Measurements from ENCODE around the gene ANK3.
A peak's percentile ranks its signal among the peaks of the same experiment; 100 is the strongest.
"Not testable (repeated sequence)": the region's sequence is repeated elsewhere in the genome, so short reads cannot be mapped to it uniquely, and the experiment has no call there.

ANK3 gene

DNA sequence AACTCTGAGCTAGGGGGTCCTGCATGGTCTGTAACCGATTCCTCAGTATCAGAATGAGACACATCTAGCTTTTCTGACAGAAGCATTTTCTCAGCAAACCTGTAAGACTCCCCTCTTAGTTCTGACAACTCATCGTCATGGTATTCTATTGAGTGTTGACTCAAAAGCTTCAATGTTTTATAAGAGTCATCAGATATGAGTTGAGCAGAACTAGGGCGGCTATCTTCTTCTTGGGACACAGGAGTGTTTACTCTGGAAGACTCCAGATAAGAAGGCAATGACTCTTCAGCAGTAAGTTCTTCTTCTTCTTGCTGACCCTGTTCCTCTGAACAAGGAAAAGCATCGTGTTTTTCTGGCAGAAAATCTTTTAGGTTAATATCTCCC lies 316.3 kb downstream of the ANK3 start:
- no peak for DNase-seq

DNA sequence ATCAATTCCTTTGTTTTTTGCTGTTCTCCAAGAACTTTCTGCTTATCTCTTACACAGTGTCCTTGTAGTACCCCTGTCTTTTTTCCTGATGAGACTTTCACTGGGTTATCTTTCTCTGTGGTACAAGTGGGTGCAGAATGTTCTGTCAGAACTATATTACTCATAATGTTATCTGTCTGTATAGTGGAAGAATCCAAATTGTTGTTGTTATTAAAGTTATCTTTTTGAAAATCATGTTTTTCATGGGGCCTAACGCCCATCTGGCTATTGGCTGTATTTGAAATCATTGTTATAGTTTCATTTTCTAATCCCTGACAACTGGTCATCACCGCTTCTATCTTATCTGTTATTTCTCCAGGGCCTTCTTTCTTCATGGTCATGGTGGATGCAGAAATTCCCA lies 320.4 kb downstream of the ANK3 start:
- DNase-seq = no peak

DNA sequence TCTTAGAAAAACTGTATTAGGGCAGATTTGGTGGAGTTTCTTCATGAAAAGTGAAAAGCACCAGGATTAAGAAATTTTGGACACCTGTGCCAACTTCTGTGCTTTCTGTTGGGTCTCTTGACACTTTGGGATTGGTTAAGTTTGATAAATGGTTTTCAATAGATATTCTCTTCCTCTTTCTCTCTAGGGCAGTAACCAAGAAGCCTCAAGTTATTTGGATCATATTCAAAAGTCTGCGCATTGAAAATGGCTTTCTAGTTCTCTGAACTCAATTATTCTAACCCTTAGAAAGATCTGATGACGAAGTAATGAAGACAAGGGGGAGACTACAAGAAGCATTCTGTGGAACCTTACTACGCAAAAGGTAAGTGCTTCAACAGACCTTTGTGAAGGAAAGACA lies 339.3 kb downstream of the ANK3 start:
- DNase-seq = no peak

DNA sequence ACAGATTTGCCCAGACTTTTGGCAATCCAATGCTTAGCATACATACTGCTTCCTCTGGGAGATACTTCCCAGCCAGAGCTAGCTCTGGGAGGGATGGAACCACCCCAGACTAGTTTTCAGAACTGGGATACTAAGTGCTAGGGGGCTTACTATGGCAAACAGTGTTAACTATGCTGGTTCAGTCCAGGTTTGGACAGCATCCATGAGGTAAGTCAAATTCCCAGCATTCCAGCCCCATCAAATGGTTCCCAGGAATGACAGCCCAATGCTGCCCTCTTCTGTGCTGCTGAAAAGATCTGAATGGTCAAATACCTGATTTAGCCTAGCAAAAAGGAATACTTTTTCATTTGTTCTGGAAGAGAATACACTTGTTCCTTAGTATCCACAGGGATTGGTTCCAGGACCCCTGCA lies 341.6 kb downstream of the ANK3 start:
- DNase-seq = peak in 1 of 2 experiments; percentile 1

DNA sequence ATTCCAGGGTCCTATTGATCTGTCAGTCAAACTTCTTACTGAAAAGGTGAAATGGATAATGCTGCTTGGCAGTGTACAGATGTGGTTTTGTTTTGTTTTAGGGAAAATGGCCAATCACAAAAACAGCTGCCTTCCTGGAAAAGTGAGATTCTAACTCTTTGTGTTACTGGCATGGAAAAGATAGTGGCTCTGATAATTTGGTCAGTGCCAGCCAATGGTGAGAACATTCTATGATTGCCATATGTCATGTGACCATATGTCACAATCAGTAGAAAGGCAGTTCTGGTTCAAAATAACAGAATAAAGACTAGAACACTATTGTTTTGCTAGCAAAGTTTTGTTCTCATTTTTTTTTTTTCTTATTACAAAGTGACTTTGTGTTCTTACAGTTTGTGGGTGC lies 344.1 kb downstream of the ANK3 start:
- no peak for DNase-seq

DNA sequence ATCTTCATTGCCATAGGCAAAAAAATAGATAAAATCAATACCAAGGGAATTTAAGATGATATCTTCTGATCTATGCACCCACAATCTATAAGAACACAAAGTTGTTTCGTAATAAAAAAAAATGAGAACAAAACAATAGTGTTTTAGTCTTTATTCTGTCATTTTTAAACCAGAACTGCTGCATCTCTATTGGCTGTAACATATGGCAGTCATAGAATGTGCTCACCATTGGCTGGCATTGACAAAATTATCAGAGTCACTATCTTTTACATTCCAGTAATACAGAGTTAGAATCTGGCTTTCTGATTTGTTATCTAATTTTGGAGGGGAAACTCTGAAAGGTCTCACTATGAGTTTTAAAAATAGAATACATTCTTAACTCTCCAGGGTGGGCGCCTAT lies 344.7 kb downstream of the ANK3 start:
- no peak for DNase-seq

DNA sequence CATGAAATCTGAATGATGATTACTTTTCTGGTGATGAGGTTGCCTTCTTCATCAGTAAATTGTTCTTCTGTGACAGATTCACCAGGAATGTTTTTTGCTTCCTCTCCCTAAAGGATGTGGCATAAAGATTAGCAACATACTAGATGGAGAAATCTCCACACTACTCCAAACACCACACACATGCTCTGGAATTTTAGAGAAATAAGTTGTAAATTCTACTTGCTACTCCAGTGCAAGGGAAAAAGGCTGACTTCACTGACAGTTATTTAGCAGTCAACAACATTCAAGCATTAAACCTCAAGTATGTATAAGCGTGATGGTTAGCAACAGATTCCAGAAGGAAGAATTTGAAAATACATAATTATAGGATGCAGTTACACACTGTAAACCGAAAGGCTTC lies 345.4 kb downstream of the ANK3 start:
- DNase-seq = no peak

DNA sequence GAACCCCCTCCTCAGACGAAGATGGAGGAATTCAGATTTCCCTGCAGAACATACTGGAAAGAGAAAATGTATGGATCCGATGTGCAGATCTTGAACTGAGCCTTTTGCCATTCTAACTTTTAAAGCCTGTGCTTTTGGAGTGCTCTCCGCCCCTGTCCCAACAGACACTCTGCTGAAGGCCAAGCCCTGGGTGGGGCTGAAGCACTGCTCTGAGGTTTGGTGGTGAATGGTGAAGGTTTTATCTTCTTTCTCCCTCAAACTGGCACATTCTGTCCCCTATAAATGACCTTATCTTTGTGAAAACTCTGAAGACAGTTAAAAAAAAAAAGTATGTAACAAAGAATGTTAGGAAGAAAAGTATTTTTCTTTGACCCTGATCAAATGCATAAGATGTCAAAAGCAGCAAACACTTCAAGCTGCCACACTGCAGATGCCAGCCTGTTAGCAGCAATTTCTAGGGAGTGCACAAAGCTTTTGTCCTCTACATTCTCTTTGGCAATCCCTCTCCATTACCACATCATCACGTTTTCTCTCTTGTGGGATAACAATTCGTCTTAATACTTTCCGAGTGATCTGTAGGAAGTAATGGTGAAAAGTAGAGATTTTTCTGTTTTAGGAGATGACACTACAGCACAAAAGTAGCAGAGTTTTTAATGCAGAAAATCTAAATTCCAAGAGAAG lies 346.0 kb downstream of the ANK3 start:
- DNase-seq = no peak

DNA sequence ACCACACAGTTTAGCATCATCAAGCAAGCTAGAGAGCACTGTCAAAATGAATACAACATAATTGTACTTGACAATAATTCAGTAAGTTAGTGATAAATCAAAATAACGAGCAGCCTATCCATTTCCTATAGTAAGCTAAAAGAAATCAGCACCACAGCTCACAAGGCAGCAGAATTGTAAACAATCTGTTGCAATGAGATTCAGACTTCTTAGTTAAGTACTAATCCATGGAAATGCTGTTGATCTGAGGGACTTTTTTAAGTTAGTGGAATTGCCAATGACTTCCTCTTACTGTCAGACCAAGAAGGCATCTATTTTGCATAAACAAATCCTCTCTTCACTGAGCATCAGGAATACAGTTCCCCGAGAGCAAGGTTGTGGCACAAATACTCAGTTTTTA lies 346.8 kb downstream of the ANK3 start:
- DNase-seq = no peak

DNA sequence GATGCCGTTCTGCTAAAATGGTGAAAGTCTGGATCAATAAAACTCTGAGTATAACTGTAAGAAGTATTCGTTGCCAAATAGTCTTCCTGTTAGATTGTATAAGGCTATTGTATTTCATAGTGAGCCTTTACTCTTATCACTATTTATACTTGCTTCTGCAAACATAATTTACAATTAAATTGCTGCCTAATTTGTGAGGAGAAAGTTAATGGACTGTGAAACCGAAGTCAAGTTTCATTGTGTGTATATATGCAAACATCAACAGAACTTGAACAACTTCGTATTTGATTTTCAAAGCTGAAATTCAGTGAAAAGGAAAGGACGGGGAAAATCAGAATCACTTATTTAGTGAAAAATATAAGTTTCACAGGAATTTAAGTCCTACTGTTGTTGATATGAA lies 347.4 kb downstream of the ANK3 start:
- no peak for DNase-seq

DNA sequence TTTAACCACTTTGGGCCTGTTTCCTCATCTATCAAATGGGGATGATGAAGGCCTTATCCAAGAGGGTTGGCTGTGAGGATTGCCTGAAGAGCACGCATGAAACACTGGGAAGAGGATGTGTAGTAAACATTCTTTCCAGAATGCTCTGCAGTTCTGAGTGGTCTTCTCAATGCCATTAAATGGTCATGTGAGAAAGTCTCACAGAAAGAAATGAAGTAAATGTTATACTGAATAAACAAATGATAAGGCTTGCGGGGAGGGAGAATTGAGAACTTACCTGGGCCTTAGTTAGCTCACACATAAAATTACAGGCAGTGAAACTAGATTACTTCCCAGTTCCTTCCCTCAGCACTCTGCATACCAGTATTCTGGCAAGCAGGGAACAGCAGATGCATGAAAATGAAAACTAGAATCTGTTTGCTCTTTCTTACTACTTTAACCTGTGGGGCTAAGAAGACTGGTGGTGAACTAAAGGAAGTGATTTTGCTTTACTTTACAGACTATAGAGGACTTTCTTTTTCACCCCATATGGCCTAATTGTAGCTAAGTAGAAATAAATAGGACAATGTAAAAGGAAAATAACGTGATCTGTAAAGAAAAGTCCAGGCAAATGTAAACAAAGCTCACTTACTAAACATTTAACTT lies 348.1 kb downstream of the ANK3 start:
- no peak for DNase-seq

DNA sequence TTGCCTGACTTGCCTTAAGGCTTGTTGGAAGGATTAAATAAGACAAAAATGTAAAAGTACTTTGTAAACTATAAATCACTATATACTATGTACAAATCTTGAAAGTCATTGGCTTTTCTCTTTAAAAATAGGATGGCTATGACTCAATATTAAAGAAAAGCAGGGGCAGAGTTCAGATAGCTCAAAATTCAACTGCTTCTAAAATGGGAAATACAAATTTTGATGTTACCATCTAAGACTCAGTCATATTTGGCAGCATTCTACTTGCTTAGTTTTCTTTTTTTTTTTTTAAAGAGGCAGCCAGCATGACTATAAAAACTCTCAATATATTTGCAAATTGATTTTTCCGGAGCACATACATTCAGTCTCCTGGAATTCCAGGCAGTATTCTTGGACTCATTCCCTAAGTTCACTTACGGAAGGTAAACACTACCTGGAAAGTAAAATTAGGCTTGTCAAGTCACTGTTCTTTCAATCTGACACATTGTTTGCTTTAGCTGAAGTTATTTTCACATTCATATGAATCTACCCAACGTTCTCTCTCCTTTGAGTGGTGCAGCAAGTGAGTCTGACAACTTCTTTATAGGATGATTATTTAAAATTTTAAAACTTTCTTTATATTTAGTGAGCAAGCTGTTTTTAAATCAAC lies 349.5 kb downstream of the ANK3 start:
- no peak for DNase-seq

DNA sequence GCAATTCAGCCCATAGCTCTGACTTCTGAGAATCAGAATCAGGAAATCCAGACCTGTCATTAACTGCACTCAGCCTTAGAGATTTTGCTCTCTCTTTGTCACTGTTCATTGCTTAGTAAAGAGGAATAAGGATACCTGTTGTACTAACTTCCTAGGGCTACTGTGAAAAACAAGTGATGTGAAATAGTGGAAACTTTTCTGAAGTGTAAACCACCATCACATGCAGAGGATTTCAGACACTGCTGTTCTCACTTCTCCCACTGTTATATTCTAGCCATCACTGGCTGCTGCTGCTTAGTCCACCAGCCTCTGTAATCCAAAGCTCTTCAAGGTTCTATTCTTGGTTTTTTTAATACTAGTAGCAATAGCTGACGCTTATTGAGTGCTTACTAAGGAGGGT lies 353.7 kb downstream of the ANK3 start:
- no peak for DNase-seq

DNA sequence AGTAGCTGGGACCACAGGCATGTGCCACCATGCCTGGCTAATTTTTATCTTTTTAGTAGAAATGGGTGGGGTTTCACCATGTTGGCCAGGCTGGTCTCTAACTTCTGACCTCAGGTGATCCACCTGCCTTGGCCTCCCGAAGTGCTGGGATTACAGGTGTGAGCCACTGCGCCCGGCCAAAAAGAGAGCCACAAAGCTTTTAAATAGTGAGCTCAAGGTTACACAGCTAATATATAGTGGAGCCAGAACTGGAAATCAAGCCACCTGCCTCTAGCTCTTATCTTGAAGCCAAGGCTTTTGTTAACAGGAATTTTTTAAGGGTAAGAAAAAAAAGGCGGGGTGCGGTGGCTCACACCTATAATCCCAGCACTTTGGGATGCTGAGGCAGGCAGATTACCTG lies 354.3 kb downstream of the ANK3 start:
- not testable (repeated sequence) for DNase-seq

DNA sequence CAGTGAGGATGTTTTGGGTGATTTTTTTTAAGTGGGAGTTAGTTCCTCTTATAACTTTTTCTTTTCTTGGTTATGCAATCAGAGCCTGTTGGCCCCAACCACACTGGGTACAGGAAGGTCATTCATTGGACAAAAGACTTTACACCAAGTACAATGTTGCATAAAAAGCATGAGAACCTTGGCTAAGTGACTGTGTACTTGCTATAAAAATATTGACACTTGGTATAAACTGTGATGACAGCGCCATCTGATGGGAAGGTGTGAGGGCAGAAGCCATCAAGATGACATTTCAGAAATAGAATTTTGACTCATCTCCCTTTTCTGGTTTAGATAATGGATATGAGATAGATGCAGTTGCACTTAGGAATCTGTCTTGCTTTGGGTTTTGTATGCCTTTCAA lies 357.0 kb downstream of the ANK3 start:
- DNase-seq = peak in 1 of 2 experiments; percentile 34

DNA sequence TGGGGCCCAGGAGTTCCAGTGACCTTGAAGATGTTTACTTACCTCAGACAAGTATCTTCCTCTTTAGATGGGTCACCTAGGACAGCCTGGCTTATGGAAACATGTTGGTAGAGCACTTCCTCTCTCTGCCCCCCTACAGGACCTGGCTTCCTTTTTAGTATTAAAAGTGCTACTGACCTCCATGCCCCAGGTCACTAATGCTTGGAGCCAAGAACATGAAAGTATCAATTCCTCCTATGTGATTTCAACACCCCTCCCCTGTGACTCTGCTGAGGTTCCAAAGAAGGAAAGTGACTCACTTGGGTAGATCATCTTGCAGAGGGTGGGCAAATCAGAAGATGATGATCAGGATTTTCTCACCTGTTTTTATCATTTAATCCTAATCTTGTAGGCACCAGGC lies 358.0 kb downstream of the ANK3 start:
- no peak for DNase-seq

DNA sequence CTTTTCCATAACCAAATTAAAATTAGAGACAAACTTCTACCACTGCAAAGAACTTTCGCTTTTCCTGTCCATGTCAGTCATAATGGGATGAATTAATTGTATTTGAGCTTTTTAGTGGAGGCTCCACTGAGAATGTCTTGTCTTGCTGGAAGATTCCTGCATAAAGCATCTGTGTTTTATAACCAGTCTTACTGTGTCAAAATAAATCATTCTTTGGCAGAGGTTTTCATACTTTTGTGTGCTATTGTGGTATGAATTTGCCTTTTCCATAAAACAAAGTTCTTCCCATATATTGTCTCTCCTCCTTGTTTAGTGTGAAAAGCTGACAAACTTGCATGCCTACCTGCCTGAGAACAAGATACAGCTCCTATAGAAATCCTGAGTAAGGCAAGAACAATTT lies 358.5 kb downstream of the ANK3 start:
- DNase-seq = no peak

DNA sequence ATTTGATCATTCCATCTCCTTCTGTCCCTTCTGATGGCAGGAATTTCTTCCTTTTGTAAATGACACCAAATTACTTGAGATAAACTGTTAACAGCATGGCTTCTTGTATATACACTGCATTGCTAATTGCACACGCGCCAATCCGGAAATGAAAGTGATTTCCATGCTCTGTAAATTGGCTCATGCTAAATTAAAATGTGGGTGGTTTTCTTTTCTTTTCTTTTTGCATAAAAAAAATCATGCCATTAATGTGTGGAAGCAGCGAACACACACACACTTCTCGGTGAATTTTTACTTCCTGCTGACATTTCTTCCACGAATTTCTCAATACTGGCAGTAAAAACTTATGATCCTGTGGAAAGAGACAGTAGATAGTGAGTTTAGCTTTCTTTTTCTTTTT lies 360.2 kb downstream of the ANK3 start:
- no peak for DNase-seq

DNA sequence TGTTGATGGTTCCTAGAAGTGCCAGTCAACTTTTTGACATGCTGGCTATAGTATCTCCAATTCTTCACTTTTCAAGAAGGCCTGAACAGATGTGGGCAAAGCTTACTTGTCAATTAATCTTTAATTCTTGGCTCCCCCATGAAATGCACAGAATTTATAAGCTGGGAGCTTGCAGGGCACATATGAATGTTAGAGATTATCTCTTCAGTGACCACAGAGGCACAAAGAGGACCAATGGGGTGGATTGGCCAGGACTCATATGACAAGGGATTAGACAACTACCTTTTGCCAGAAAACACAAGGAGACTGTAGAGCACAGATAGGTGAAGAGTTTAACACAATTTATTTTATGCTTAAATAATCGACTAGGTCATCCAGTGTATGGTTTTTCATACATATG lies 361.6 kb downstream of the ANK3 start:
- no peak for DNase-seq

DNA sequence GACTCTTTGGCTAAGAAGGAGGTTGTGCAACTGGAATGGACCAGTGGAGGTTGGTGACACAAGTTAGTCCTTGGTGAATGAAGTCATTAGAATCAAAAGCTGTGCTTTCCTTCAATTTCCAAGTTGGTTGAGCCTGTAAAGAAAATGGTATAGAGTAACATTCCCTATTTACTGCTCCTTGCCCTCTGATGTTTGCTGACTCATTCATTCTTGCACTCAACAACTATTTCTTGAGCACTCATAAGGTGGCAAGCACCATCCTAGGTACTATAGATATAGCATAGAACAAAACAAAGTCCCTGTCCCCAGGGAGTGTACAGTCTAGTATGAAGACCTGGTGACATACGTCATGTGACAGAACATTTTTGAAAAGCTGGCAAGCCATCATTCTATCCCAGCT lies 364.4 kb downstream of the ANK3 start:
- DNase-seq = no peak

DNA sequence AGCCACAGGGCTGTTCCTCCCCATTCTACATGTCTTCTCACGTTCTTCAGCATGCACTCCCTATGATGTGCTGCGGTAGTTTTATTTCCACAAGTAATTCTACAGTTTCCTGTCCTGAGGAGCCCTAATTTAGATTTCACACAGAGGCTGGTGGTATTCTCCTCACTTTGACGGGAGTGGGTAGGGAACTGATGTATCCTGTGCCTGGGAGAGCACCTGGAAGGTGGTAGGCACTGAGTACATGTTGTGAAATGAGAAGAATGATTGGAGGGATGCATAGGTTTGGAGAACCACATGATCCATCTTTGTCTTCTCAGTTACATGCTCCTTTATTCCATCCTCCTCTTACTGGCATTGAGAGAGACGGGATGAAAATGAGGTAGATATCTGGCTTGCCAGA lies 365.2 kb downstream of the ANK3 start:
- DNase-seq = no peak

DNA sequence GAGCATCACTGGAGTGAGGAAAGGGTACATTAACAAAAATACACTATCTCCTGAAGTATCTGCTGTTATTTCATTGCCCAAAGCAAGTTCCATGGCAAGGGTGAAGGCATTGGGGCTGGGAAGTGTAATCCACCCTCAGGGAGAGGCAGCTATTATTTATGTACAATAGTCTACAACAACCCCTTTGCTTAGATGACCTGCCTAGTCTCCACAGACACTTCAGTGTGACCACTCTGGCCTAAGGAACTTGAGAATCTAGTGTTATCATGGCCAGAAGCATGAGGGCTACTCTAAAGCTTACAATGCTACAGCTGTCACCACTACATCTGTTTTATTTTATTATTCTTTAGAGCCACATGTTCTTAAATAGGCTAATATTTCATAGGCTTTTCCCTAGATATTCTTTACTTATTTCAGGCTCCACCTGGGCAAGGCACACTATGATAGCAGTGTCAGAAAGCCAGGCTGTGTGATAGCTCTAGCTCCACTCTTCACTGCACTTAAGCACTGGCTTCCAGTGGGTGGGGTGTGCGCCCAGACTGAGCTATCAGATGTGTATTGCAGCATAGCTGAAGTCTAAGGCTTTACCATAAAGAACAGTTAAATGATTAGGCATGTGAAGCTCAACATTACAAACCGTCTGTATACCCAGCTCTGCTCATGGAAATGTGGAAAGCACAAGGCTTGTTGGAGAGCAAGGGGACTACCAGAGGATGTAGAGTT lies 366.4 kb downstream of the ANK3 start:
- no peak for DNase-seq

DNA sequence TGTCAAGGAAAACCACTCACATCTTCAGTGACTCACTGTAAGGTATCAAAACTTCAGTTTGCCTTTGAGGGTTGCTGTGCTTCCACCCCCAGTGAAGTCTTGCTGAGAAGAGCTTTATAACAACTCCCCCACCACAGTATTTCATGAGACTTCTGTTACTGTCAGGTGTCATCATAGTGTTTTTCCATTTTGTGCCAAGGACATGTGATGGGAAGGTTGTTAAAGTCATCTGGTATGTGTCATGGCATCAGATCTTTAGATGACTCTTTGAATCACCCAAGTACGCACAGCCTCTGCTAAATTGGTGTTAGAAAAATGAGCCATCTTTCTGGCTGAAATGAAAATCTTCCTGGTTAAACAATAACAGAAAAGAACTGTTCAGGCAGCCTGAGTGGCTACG lies 368.3 kb downstream of the ANK3 start:
- no peak for DNase-seq

DNA sequence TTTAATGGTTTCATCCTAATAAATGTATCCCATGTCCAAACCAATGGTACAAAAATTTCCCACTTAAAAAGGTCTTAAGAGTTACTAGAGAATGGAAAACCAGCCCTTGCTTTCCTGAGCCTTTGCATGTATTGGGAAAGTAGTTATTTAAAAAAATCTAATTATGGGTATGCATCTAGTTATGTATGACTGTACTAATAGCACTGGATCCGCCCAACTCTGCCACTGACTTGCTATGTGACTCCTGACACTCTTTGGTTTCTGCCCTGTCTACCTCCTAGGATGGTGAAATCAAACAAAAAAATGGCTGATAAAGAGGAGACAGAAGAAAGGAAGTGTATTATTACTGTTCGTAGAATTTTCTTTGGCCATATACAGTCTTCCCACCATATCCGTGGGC lies 372.9 kb downstream of the ANK3 start:
- no peak for DNase-seq

Measured in SW 1271 (cell line).